ENCODE data around the gene CHRNA9. TPM values are rescaled to one million over a fixed set of nuclear protein-coding genes. Genes with fewer than 3 reads are reported as not detected.

Gene CHRNA9
- total RNA-seq, 2 donors from 2014 or later = not detected

DNA sequence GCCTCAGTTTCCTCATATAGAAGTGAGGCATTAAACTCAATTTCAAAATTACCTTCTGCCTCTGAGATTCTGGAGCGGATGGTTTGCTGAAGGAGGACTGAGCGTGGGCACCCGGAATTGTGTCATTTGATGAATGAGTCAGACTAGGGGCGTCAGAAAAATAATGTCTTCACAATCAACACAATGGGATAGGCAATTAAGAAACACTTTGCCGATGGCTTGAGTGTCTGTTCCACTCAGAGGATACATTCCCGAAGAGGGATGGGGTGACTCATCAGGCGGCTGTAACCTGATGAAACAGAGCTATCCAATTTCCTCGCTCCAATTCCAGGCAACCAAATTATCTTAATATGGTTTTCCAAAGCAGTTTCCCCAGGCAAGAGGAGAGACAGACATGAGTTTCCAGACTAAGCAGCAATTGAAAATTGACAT is 1.2 kb upstream of the CHRNA9 start:
- no peak for ATAC-seq (replicated peaks in 1 of 2)
- DNase-seq = no peak
- H3K27ac Mint-ChIP-seq = no peak overlapping the region
- peaks cover 4% of the 10 kb centered on the region for H3K4me1 Mint-ChIP-seq (ENCODE audit: low read depth)
- no peaks in the 10 kb centered on the region for H3K36me3 Mint-ChIP-seq (ENCODE audit: insufficient read depth in 2 of 2)
- no peak overlapping the region for H3K4me3 Mint-ChIP-seq
- H3K9me3 Mint-ChIP-seq = no peaks in the 10 kb centered on the region
- peaks cover 8% of the 10 kb centered on the region for H3K27me3 Mint-ChIP-seq (ENCODE audit: low read depth)

DNA sequence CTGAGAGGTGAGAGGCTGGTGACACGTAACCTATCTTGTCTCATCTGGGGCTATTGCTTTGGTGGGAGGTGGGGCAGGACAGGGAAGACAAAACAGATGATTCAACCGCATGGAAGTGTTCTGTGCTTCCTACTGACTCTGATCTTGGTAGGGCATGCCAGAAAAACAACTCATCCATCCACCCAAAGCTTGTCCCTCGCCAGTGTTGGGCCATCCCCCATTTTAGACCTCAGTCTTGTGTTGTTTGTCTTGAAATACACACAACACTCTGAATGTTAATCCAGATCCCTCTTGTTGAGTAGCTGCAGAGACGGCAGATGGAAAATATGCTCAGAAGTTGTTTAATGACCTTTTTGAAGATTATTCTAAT is 377 bp downstream of the CHRNA9 start:
- DNase-seq (no peak), ATAC-seq (replicated peaks in 1 of 2) (no peak)
- Mint-ChIP-seq H3K4me3 (no peak overlapping the region), H3K27me3 (ENCODE audit: low read depth) (peaks cover 8% of the 10 kb centered on the region), H3K36me3 (ENCODE audit: insufficient read depth in 2 of 2) (peaks cover 0 to under 1% of the 10 kb centered on the region in 2 donors), H3K9me3 (no peaks in the 10 kb centered on the region), H3K27ac (no peak overlapping the region), H3K4me1 (ENCODE audit: low read depth) (peaks cover 8% of the 10 kb centered on the region)

DNA sequence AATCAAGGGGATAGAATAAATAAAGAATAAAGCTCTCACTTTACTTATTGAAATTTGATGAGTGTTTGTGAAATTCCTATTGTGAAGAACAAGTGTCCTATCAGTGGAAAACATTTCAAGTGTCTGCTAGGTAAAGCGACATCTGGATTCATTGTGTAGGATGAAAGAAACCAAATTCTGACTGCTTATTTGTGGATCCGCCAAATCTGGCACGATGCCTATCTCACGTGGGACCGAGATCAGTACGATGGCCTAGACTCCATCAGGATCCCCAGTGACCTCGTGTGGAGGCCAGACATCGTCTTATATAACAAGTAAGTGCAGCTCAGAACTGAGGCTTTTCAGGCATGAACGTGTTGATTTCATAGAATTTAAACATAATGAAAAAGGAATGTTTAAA is 1.9 kb downstream of the CHRNA9 start:
- Mint-ChIP-seq H3K9me3 (peaks cover 2% of the 10 kb centered on the region in 2 donors), H3K36me3 (ENCODE audit: insufficient read depth in 2 of 2) (peaks cover 0 to 1% of the 10 kb centered on the region in 2 donors), H3K27me3 (ENCODE audit: low read depth) (peaks cover 8% of the 10 kb centered on the region), H3K4me1 (ENCODE audit: low read depth) (peaks cover 11% of the 10 kb centered on the region), H3K4me3 (no peak overlapping the region), H3K27ac (no peak overlapping the region)
- ATAC-seq (replicated peaks in 1 of 2) = no peak
- no peak for DNase-seq

DNA sequence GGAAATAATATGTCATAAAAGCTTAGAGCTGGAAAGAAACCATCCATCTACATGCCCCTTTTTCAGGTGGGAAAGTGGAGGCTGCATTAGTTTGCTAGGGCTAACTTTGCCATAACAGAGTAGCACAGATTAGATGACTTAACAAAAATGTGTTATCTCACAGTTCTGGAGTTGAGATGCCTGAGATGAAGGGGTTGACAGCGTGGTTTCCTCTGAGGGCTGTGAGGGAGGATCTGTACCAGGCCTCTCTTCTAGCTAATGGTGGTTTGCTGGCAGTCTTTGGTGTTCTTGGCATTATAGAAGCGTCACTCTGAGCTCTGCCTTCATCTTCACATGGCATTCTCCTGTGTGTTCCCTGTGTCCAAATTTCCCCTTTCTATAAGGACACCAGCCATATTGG is 2.4 kb downstream of the CHRNA9 start:
- H3K36me3 Mint-ChIP-seq (ENCODE audit: insufficient read depth in 2 of 2) = peaks cover 4% of the 10 kb centered on the region in 2 donors
- H3K4me3 Mint-ChIP-seq = no peak overlapping the region
- DNase-seq = no peak
- no peak overlapping the region for H3K27ac Mint-ChIP-seq
- peaks cover 11% of the 10 kb centered on the region for H3K4me1 Mint-ChIP-seq (ENCODE audit: low read depth)
- H3K27me3 Mint-ChIP-seq (ENCODE audit: low read depth) = peaks cover 8% of the 10 kb centered on the region
- H3K9me3 Mint-ChIP-seq = peaks cover 4 to 7% of the 10 kb centered on the region in 2 donors
- no peak for ATAC-seq (replicated peaks in 1 of 2)

DNA sequence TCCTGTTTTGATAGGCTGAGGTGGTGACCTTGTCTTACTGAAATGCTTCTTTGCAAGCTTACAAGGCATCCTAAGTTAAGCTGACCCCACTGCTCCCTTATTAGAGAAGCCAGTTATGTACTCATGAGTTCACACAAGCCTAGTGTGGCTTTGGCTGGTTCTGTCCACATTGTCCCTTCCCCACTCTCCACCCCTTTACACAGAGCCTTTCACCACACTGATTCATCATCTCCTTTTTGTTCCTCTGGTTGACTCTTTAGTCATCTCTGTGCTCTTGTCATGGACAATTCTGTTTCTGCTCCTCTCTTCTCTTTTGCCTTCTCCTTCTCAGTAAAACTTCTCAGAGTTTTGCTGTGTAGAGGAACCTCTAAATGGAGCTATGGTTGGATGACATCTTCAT is 4.9 kb downstream of the CHRNA9 start:
- ATAC-seq (replicated peaks in 1 of 2) = peak; percentile 99
- H3K27ac Mint-ChIP-seq = peak overlapping the region; percentile 14

DNA sequence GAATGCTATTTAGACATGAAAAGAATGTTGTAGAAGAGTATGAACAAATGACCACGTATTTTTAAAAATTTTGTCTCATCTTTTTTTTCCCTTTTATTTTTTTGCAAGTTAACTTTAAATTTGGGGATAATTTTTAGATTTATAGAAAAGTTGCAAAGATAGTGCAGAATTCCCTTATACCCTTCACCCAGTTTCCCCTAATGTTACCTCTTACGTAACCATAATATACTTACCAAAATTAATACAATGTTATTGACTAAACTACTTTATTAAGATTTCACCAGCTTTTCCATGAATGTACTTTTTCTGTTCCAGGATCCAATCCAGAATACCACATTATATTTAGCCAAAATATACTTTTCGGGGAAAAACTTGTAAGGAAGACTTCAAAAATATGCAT is 12.3 kb downstream of the CHRNA9 start:
- peaks cover 10% of the 10 kb centered on the region for H3K4me1 Mint-ChIP-seq (ENCODE audit: low read depth)
- peaks cover 6 to 12% of the 10 kb centered on the region in 2 donors for H3K9me3 Mint-ChIP-seq
- no peak overlapping the region for H3K4me3 Mint-ChIP-seq
- no peak for DNase-seq
- no peak for ATAC-seq (replicated peaks in 1 of 2)
- no peaks in the 10 kb centered on the region for H3K27me3 Mint-ChIP-seq (ENCODE audit: low read depth)
- no peak overlapping the region for H3K27ac Mint-ChIP-seq
- peaks cover 3 to 5% of the 10 kb centered on the region in 2 donors for H3K36me3 Mint-ChIP-seq (ENCODE audit: insufficient read depth in 2 of 2)

More for the DNA sequence above, 4.9 kb downstream of the CHRNA9 start:
- Mint-ChIP-seq H3K4me3 (peak overlapping the region in 1 of 2 donors; percentile 8), H3K36me3 (ENCODE audit: insufficient read depth in 2 of 2) (peaks cover 7 to 9% of the 10 kb centered on the region in 2 donors), H3K9me3 (peaks cover 9 to 14% of the 10 kb centered on the region in 2 donors), H3K27me3 (ENCODE audit: low read depth) (no peaks in the 10 kb centered on the region), H3K4me1 (ENCODE audit: low read depth) (peaks cover 11% of the 10 kb centered on the region)
- DNase-seq = peak; percentile 35

DNA sequence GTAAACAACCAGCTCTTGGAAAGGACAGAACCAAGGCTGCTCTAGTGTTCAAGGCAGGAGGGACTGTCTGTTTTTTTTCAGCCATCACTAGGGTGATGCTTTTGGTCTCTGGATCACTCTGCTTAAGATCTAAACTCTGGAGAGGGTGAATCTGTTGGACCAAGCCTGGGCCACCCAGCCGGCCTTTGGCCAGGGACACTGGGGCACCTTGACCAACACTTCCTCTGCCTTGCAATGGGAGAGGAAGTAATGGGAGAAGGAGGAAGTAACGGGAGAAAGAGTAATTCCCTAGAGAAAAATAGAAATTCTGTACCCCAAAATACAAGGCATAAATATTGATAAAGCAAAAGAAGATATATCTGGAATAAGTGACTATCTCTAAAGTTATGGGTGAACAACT is 12.9 kb downstream of the CHRNA9 start:
- H3K4me1 Mint-ChIP-seq (ENCODE audit: low read depth) = peaks cover 10% of the 10 kb centered on the region
- H3K4me3 Mint-ChIP-seq = no peak overlapping the region
- DNase-seq = no peak
- peaks cover 3 to 8% of the 10 kb centered on the region in 2 donors for H3K9me3 Mint-ChIP-seq
- peaks cover 0 to 2% of the 10 kb centered on the region in 2 donors for H3K36me3 Mint-ChIP-seq (ENCODE audit: insufficient read depth in 2 of 2)
- no peaks in the 10 kb centered on the region for H3K27me3 Mint-ChIP-seq (ENCODE audit: low read depth)
- no peak for ATAC-seq (replicated peaks in 1 of 2)
- H3K27ac Mint-ChIP-seq = no peak overlapping the region

DNA sequence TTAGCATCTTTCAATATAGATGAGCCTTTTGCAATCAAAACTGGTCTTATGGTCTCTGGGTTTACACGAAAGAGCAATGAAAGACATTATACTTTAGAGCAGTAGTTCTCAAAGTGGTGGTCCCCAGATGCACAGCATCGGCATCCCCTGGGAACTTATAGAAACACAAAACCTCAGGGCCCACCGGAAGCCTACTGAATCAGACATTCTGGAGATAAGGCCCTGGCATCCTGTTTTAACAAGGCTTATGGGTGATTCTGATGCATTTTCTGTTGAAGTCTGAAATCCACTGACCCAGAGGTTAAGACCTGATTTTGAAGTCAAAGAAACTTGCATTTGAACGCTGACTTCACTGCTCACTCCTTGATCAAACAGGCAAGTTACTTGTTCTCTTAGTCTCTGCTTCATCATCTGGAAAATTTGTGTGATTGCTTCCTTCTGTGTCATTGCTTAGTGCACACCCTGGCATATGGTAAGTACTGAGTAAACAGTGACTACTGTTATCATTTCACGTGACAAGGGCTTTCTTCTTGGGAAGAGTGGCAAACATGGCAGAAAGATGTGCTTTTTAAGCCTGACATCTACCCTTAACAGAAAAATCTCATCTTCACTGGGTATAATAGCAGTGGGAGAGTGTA is 14.5 kb downstream of the CHRNA9 start:
- ATAC-seq (replicated peaks in 1 of 2) (peak; percentile 82 to 87), DNase-seq (no peak)
- H3K36me3 Mint-ChIP-seq (ENCODE audit: insufficient read depth in 2 of 2) = no peaks in the 10 kb centered on the region
- H3K9me3 Mint-ChIP-seq = peaks cover 0 to 4% of the 10 kb centered on the region in 2 donors
- no peak overlapping the region for H3K4me3 Mint-ChIP-seq
- no peaks in the 10 kb centered on the region for H3K27me3 Mint-ChIP-seq (ENCODE audit: low read depth)
- peaks cover 10% of the 10 kb centered on the region for H3K4me1 Mint-ChIP-seq (ENCODE audit: low read depth)
- no peak overlapping the region for H3K27ac Mint-ChIP-seq

DNA sequence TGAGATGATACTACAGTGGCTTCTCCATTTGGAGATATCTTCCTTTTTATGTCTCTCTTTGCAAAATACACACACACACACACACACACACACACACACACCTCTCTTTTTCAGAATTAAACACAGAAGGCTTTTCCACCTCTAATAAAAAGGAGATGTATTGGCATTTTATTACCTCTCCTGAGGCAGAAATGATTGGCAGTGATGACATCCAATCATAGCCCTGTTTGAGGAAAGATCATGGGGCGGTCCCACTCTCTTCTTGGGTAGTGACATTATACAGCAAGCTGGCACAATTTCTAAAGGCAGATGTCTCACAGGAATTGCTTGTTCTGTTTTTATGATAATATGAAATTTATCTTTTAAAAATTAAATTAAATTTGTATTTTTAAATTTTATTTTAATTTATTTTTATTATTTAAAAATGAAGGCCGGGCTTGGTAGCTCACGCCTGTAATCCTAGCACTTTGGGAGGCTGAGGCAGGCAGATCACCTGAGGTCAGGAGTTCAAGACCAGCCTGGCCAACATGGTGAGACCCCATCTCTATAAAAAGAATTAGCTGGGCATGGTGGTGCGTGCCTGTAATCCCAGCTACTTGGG is 15.6 kb downstream of the CHRNA9 start:
- no peak overlapping the region for H3K4me3 Mint-ChIP-seq
- H3K4me1 Mint-ChIP-seq (ENCODE audit: low read depth) = peaks cover 10% of the 10 kb centered on the region
- ATAC-seq (replicated peaks in 1 of 2) (no peak), DNase-seq (no peak)
- H3K27me3 Mint-ChIP-seq (ENCODE audit: low read depth) = no peaks in the 10 kb centered on the region
- no peaks in the 10 kb centered on the region for H3K36me3 Mint-ChIP-seq (ENCODE audit: insufficient read depth in 2 of 2)
- H3K27ac Mint-ChIP-seq = no peak overlapping the region
- H3K9me3 Mint-ChIP-seq = peaks cover 0 to 4% of the 10 kb centered on the region in 2 donors

DNA sequence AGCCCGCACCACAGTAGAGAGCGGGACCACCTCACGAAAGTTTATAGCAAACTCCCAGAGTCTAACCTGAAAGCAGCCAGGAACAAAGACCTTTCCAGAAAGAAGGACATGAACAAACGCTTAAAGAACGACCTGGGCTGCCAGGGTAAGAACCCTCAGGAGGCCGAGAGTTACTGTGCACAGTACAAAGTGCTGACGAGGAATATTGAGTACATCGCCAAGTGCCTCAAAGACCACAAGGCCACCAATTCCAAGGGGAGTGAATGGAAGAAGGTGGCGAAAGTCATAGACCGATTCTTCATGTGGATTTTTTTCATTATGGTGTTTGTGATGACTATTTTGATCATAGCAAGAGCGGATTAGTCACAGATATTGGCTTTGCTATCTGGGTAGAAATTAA is 19.0 kb downstream of the CHRNA9 start:
- DNase-seq (no peak), ATAC-seq (replicated peaks in 1 of 2) (no peak)
- H3K36me3 Mint-ChIP-seq (ENCODE audit: insufficient read depth in 2 of 2) = no peaks in the 10 kb centered on the region
- H3K27me3 Mint-ChIP-seq (ENCODE audit: low read depth) = no peaks in the 10 kb centered on the region
- H3K4me3 Mint-ChIP-seq = no peak overlapping the region
- no peaks in the 10 kb centered on the region for H3K9me3 Mint-ChIP-seq
- H3K4me1 Mint-ChIP-seq (ENCODE audit: low read depth) = peaks cover 10% of the 10 kb centered on the region
- no peak overlapping the region for H3K27ac Mint-ChIP-seq

DNA sequence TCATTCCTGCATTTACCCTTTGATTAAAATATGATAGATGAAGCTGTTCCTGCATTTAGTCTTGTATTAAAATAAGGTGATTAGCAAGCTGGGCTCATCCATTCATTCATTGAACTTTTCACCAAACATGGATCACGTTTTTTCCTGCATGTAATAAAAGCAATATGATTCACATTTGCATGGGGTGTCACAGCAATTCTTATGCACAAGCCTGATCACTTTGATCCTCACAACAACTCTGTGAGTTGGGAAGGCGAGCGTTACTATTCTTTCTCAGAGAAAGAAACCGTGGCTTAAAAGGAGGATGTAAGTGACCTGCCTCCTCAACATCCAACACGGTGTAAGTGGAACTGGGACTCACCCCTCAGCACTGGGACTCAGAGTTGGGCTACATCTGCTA is 20.0 kb downstream of the CHRNA9 start:
- Mint-ChIP-seq H3K27me3 (ENCODE audit: low read depth) (no peaks in the 10 kb centered on the region), H3K9me3 (no peaks in the 10 kb centered on the region), H3K4me3 (no peak overlapping the region), H3K4me1 (ENCODE audit: low read depth) (no peaks in the 10 kb centered on the region), H3K36me3 (ENCODE audit: insufficient read depth in 2 of 2) (no peaks in the 10 kb centered on the region), H3K27ac (no peak overlapping the region)
- ATAC-seq (replicated peaks in 1 of 2) = no peak
- DNase-seq = no peak

DNA sequence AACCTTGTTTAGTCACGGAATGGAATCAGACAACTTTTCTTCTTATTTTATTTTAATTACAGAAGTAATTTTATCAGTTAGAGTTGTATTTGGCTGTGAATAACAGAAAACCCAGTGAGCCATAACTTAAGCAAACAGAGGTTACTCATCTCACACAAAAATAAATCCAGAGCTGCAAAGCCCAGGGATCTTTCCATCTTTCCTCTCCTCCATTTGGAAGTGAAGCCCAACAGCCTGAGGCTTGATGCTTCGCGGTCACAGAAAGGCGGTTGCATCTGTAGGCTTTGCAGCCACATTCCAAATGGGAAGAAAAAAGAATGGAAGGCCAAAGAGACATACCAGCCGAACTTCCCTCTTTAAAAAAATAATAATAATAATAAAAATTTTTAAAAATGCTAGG is 22.6 kb downstream of the CHRNA9 start:
- Mint-ChIP-seq H3K4me3 (no peak overlapping the region), H3K27ac (no peak overlapping the region), H3K36me3 (ENCODE audit: insufficient read depth in 2 of 2) (no peaks in the 10 kb centered on the region), H3K27me3 (ENCODE audit: low read depth) (no peaks in the 10 kb centered on the region), H3K9me3 (peaks cover 0 to 4% of the 10 kb centered on the region in 2 donors), H3K4me1 (ENCODE audit: low read depth) (no peaks in the 10 kb centered on the region)
- ATAC-seq (replicated peaks in 1 of 2) (no peak), DNase-seq (no peak)

DNA sequence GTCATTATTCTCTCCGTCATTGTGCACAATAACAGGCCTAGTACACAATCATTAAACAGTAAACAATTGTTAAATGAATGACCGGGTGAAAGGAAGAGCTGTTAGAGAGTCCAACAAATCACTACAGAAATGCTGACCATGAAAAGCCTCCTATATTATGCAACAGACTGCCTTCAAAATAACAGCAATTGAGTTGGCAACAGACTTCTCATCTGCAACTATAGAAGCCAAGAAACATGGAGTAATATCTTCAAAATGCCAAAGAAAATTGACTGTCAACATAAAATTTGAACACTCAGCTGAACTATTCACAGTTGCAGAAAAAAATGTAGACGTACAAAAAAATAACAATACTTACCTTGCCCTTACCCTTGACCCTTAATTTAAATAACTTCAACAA is 26.2 kb downstream of the CHRNA9 start:
- H3K4me1 Mint-ChIP-seq (ENCODE audit: low read depth) = no peaks in the 10 kb centered on the region
- H3K4me3 Mint-ChIP-seq = no peak overlapping the region
- no peaks in the 10 kb centered on the region for H3K27me3 Mint-ChIP-seq (ENCODE audit: low read depth)
- peaks cover 0 to 4% of the 10 kb centered on the region in 2 donors for H3K9me3 Mint-ChIP-seq
- DNase-seq (no peak), ATAC-seq (replicated peaks in 1 of 2) (no peak)
- no peaks in the 10 kb centered on the region for H3K36me3 Mint-ChIP-seq (ENCODE audit: insufficient read depth in 2 of 2)
- no peak overlapping the region for H3K27ac Mint-ChIP-seq
